HG03442 (cell line): ENCODE data around the gene GPR142.

Source experiments
- ATAC-seq: cut with Tn5 transposase; IDR thresholded peaks from one replicate; pipeline ENCODE4 v1.9.1; 2021; ENCODE audit warnings: mild to moderate bottlenecking, moderate library complexity; ENCODE audit not compliant: unreplicated experiment

Gene GPR142

GRCh38 chr17:74343526-74344284 lies 23.6 kb upstream of the GPR142 start:
- ATAC-seq = no peak

GRCh38 chr17:74344658-74345057 lies 22.6 kb upstream of the GPR142 start:
- no peak for ATAC-seq

DNA sequence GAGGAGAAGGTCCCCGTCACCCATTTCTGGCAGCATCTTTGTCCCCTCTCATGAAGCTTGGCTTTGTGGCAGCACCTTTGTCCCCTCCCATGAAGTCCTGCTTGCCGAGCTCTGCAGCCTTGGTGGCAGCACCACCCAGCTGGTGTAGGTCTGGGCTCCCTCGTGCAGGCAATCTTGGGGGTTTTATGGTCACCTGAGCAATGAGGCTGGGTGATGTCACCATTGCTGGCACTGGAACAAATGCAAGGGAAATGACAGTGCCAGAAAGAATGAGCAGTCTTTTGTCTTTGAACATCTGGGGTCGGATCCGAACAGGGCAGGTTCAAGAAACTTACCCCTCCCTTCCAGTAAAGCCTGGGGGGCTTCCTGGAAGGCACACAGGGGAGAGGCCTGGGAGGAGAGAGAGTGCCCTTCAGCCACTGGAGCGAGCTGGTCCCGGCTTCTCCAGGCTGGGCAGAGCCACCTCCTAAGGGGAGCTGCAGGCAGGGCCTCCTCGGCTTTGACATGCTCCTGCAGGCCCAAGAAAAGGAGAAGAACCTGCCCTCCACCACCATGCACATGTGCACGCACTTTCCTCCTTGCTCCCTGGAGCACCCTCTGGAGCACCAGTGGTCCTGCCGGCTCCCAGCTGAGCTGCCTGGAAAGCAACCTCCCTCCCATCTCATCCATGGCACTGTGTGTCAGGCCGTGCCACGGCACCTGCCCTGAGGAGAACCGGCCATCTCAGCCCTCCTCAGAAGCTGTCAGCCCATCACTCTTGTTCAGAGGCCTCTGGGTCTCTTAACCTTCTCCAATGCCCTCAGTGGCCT lies 21.7 kb upstream of the GPR142 start:
- ATAC-seq = no peak

GRCh38 chr17:74347646-74348045 lies 19.7 kb upstream of the GPR142 start:
- ATAC-seq = no peak

- no peak for ATAC-seq
These were observed 18.2 kb upstream of the GPR142 start for GRCh38 chr17:74349120-74349519.

DNA sequence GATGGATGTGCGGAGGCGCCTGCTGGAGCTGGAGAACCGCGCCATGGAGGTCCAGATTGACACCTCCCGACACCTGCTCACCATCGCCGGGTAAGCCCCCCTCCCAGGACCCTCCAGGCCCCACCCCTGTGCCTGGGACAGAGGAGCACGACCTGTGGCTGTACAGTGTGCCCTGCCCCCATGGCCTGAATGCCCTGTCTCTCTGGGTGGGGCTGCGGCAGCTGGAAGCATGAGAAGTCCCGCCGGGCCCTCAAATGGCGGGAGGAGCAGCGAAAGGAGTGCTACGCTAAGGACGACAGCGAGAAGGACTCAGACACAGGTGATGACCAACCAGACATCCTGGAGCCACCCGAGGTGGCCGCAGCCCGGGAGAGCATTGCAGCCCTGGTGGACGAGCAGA lies 16.8 kb upstream of the GPR142 start:
- ATAC-seq = no peak

- no peak for ATAC-seq
These were observed 15.6 kb upstream of the GPR142 start for GRCh38 chr17:74351552-74352210.

DNA sequence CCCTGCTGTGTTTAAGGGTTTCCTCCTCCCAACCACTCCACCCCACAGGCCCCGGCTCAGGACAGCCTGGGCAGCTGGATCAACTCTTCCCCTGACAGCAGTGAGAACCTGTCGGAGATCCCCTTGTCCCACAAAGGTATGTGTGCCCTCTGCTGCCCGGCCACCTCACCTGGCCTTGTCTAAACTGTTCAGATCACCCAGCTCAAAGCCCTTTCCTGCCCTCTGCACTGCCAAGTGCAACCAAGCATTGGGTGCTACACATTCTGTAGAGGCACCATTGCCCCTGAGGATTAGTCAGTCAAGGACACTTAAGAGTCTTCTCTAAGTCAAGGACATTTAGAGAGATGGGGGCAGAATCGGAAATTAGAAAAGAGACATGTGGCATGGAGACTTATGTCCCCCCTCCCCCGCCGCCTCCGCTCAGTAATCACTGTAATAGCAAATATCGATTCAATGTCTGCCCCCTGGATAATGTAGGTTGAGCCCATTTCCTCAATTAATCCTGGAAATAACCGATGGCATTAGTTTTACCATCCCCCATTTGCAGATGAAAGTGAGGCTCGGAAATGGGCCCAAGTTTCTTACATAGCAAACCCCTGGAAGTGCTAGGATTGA lies 13.8 kb upstream of the GPR142 start:
- ATAC-seq = no peak

DNA sequence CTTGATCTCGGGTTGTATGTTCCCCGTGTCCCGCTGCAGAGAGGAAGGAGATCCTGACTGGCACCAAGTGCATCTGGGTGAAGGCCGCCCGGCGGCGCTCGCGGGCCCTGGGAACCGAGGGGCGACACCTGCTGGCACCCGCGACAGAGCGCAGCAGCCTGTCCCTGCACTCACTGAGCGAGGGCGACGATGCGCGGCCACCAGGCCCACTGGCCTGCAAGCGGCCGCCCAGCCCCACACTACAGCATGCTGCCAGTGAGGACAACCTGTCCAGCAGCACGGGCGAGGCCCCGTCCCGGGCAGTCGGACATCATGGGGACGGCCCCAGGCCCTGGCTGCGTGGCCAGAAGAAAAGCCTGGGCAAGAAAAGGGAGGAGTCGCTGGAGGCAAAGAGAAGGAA lies 13.2 kb upstream of the GPR142 start:
- ATAC-seq = no peak

GRCh38 chr17:74354561-74354960 lies 12.7 kb upstream of the GPR142 start:
- no peak for ATAC-seq

DNA sequence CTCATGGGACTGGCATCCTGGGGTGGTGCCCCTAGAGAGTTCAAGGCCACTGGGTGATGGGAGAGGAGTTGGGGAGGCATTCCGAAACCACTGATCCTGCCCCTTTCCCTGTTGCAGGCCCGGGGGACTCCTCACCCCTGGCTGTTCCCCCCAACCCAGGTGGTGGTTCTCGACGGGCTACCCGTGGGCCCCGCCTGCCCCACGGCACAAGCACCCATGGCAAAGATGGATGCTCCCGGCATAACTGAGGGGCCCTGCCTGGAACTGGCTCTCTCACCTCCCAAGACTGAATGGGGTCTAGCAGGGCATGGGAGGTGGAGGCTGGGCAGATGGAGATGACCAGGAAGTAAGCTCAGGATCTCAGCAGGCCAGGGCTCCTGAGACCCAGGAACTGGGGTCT lies 12.2 kb upstream of the GPR142 start:
- ATAC-seq = no peak

- no peak for ATAC-seq
These were observed 10.4 kb upstream of the GPR142 start for GRCh38 chr17:74356646-74357465.

GRCh38 chr17:74357466-74357809 lies 9.9 kb upstream of the GPR142 start:
- ATAC-seq = no peak

- ATAC-seq = no peak
These were observed 8.6 kb upstream of the GPR142 start for GRCh38 chr17:74358697-74359096.

GRCh38 chr17:74359916-74360315 lies 7.4 kb upstream of the GPR142 start:
- ATAC-seq = no peak

- no peak for ATAC-seq
These were observed 6.4 kb upstream of the GPR142 start for GRCh38 chr17:74360899-74361229.

- no peak for ATAC-seq
These were observed 5.9 kb upstream of the GPR142 start, which contains the start of gene BTBD17 for GRCh38 chr17:74361230-74362068. BTBD17 (minus strand) TSS chr17:74361868; CDS start chr17:74361819, 49 bp downstream.

GRCh38 chr17:74362069-74362405 lies 5.3 kb upstream of the GPR142 start:
- no peak for ATAC-seq

- ATAC-seq = no peak
These were observed 4.4 kb upstream of the GPR142 start for GRCh38 chr17:74362810-74363498.
